ENCODE measurements around the gene NCK2. TPM values are rescaled to one million over a fixed set of nuclear protein-coding genes. Genes with fewer than 3 reads are reported as not detected.

NCK2 gene
- polyA plus RNA-seq, 2 of the 4 experiments (the other 2 are of a cell fraction) = 17.1 to 17.8 TPM

DNA sequence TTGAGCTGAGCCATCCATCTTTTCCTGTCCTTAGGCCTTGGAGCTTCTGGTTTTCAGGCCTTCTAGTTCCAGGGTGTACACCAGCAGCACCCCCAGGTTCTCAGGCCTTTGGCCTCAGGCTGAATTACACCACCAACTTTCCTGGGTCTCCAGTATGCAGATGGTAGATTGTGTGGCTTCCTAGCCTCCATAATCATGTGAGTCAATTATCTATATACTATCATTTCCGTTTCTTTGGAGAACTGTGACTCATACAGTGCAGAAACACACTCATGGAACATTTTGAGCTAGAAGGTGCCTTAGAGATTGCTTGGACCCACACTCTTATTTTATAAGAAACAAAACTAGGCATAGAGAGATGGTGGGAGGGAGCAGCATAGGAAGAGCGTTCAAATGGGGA is 167.4 kb downstream of the NCK2 start:
- no peak for DNase-seq (ENCODE audit: low read depth in 1 of 2, low spot score in 1 of 2)
- no peak overlapping the region for H3K27ac ChIP-seq

DNA sequence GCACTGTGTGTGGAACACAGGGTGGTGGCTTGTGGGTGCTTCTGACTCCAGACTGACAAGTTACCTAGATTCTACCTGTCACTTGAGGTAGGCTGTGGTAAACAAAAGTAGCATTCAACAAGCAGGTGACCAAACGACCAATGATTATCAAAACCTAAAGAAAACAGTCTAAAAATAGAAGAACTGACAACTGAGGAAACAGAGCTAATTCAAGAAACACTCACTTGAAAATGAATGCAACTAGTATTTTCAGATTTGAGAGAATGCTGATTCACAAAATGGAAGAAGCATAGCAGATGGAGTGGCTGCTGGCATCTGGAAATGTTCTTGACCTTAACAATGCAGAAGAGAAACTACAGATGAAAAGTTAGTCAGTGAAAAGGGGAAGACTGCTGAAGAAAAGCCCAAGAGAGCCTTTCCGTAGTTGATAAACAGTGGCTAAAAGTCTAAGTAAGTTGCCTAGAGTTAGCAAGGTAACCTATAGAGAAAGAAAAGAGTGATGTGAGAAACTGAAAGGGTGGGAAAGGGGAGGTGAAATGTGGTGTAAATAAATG is 170.4 kb downstream of the NCK2 start:
- ChIA-PET POLR2A (no interaction called here), CTCF (no interaction called here)
- DNase-seq (ENCODE audit: low read depth in 1 of 2, low spot score in 1 of 2) (no peak), FAIRE-seq (no peak), ATAC-seq (no peak)
- Histone ChIP-seq H3K27ac (no peak overlapping the region), H3K4me1 (no peaks in the 10 kb centered on the region), H3K4me3 (no peak overlapping the region), H3K9me3 (peaks cover 14% of the 10 kb centered on the region; the same call in 1 of the 3 replicates), H3K4me2 (no peak overlapping the region)
- TF ChIP-seq RARB (CRISPR knock-in tag; IDR thresholded peaks at IDR 0.05) (no peak), RAD21 (conservative IDR thresholded peaks at IDR 0.05 in 1 of 2, IDR thresholded peaks at IDR 0.05 in 1 of 2) (no peak), ZC3H11A (IDR thresholded peaks at IDR 0.05) (no peak), HOXB13 (CRISPR knock-in tag; IDR thresholded peaks at IDR 0.05; ENCODE audit: low read depth) (no peak), HOXB5 (CRISPR knock-in tag; IDR thresholded peaks at IDR 0.05) (no peak), HOXA7 (CRISPR knock-in tag; IDR thresholded peaks at IDR 0.05) (no peak)
- 45% methylated on average over 2 of the region's 2 CpGs for WGBS (ENCODE audit: missing lambda C conversion rate)

More for the DNA sequence above, 167.4 kb downstream of the NCK2 start:
- ATAC-seq (no peak), FAIRE-seq (no peak)
- WGBS (ENCODE audit: missing lambda C conversion rate) = 14% methylated on average over 2 of the region's 2 CpGs
- Histone ChIP-seq H3K4me1 (no peaks in the 10 kb centered on the region), H3K4me2 (no peak overlapping the region), H3K9me3 (peaks cover 14% of the 10 kb centered on the region; the same call in 1 of the 3 replicates), H3K4me3 (no peak overlapping the region)
- POLR2A ChIA-PET = no interaction called here
- CTCF ChIA-PET = no interaction called here
- TF ChIP-seq HES2 (IDR thresholded peaks at IDR 0.05) = no peak
- TF ChIP-seq RCOR1 (IDR thresholded peaks at IDR 0.05; ENCODE audit: low read depth, low read length) = no peak
- no peak for TF ChIP-seq HEYL (CRISPR knock-in tag; IDR thresholded peaks at IDR 0.05)
- no peak for TF ChIP-seq MAFK (IDR thresholded peaks at IDR 0.05; ENCODE audit: partially characterized antibody)
- TF ChIP-seq RNF2 (IDR thresholded peaks at IDR 0.05; ENCODE audit: borderline replicate concordance, low read depth) = no peak
- TF ChIP-seq TFCP2L1 (CRISPR knock-in tag; IDR thresholded peaks at IDR 0.05) = no peak
- TF ChIP-seq SREBF2 (IDR thresholded peaks at IDR 0.05) = no peak
- TF ChIP-seq USF2 (IDR thresholded peaks at IDR 0.05) = no peak
- TF ChIP-seq MYC (IDR thresholded peaks at IDR 0.05; ENCODE audit: borderline replicate concordance, low read length) = no peak
- TF ChIP-seq KDM5A (IDR thresholded peaks at IDR 0.05) = no peak
- TF ChIP-seq, protein P1, sequence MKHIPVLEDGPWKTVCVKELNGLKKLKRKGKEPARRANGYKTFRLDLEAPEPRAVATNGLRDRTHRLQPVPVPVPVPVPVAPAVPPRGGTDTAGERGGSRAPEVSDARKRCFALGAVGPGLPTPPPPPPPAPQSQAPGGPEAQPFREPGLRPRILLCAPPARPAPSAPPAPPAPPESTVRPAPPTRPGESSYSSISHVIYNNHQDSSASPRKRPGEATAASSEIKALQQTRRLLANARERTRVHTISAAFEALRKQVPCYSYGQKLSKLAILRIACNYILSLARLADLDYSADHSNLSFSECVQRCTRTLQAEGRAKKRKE (CRISPR knock-in tag; IDR thresholded peaks at IDR 0.05; ENCODE audit: low read depth) = no peak
- no peak for TF ChIP-seq BHLHE40 (IDR thresholded peaks at IDR 0.05; ENCODE audit: low read depth, low read length)

GRCh38 chr2:105917226-105917625 is 172.5 kb downstream of the NCK2 start:
- H3K4me3 ChIP-seq = no peak overlapping the region
- CTCF ChIA-PET = no interaction called here
- H3K9me3 ChIP-seq = peaks cover 14% of the 10 kb centered on the region; the same call in 1 of the 3 replicates
- DNase-seq (ENCODE audit: low read depth in 1 of 2, low spot score in 1 of 2) (no peak), FAIRE-seq (no peak), ATAC-seq (no peak)
- WGBS (ENCODE audit: missing lambda C conversion rate) = 56% methylated on average over 3 of the region's 4 CpGs
- no peak overlapping the region for H3K4me2 ChIP-seq
- POLR2A ChIA-PET = no interaction called here
- no peaks in the 10 kb centered on the region for H3K4me1 ChIP-seq
- H3K27ac ChIP-seq = no peak overlapping the region
- TF ChIP-seq, protein P2, sequence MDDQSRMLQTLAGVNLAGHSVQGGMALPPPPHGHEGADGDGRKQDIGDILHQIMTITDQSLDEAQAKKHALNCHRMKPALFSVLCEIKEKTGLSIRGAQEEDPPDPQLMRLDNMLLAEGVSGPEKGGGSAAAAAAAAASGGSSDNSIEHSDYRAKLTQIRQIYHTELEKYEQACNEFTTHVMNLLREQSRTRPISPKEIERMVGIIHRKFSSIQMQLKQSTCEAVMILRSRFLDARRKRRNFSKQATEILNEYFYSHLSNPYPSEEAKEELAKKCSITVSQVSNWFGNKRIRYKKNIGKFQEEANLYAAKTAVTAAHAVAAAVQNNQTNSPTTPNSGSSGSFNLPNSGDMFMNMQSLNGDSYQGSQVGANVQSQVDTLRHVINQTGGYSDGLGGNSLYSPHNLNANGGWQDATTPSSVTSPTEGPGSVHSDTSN (IDR thresholded peaks at IDR 0.05) = no peak
- no peak for TF ChIP-seq HOXA7 (CRISPR knock-in tag; IDR thresholded peaks at IDR 0.05)
- TF ChIP-seq BHLHE40 (IDR thresholded peaks at IDR 0.05; ENCODE audit: low read depth, low read length) = no peak
- no peak for TF ChIP-seq ZFP36 (IDR thresholded peaks at IDR 0.05; ENCODE audit: borderline replicate concordance, partially characterized antibody)
- TF ChIP-seq TP53 (CRISPR knock-in tag; IDR thresholded peaks at IDR 0.05) = no peak
- TF ChIP-seq KDM1A (IDR thresholded peaks at IDR 0.05; ENCODE audit: low read depth) = no peak
- no peak for TF ChIP-seq SMC3 (IDR thresholded peaks at IDR 0.05)
- no peak for TF ChIP-seq RNF2 (IDR thresholded peaks at IDR 0.05; ENCODE audit: borderline replicate concordance, low read depth)
- TF ChIP-seq HOXB5 (CRISPR knock-in tag; IDR thresholded peaks at IDR 0.05) = no peak
- no peak for TF ChIP-seq RAD21 (conservative IDR thresholded peaks at IDR 0.05 in 1 of 2, IDR thresholded peaks at IDR 0.05 in 1 of 2)
- no peak for TF ChIP-seq TFCP2L1 (CRISPR knock-in tag; IDR thresholded peaks at IDR 0.05)
- TF ChIP-seq, protein P3, sequence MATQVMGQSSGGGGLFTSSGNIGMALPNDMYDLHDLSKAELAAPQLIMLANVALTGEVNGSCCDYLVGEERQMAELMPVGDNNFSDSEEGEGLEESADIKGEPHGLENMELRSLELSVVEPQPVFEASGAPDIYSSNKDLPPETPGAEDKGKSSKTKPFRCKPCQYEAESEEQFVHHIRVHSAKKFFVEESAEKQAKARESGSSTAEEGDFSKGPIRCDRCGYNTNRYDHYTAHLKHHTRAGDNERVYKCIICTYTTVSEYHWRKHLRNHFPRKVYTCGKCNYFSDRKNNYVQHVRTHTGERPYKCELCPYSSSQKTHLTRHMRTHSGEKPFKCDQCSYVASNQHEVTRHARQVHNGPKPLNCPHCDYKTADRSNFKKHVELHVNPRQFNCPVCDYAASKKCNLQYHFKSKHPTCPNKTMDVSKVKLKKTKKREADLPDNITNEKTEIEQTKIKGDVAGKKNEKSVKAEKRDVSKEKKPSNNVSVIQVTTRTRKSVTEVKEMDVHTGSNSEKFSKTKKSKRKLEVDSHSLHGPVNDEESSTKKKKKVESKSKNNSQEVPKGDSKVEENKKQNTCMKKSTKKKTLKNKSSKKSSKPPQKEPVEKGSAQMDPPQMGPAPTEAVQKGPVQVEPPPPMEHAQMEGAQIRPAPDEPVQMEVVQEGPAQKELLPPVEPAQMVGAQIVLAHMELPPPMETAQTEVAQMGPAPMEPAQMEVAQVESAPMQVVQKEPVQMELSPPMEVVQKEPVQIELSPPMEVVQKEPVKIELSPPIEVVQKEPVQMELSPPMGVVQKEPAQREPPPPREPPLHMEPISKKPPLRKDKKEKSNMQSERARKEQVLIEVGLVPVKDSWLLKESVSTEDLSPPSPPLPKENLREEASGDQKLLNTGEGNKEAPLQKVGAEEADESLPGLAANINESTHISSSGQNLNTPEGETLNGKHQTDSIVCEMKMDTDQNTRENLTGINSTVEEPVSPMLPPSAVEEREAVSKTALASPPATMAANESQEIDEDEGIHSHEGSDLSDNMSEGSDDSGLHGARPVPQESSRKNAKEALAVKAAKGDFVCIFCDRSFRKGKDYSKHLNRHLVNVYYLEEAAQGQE (IDR thresholded peaks at IDR 0.05) = no peak
- no peak for TF ChIP-seq BCL3 (IDR thresholded peaks at IDR 0.05)

Data from A549 (cell line).